Measurements from ENCODE around the gene GPR146. TPM values are rescaled to one million over a fixed set of nuclear protein-coding genes. Genes with fewer than 3 reads are reported as not detected.
"Not testable (repeated sequence)": the region's sequence is repeated elsewhere in the genome, so short reads cannot be mapped to it uniquely, and the experiment has no call there.

GPR146 gene
- total RNA-seq, result 0.82 TPM

GRCh38 chr7:1044189-1045068 lies at the start of gene GPR146:
GPR146 (plus strand) TSS chr7:1044546; CDS start chr7:1057516, 12,970 bp downstream.
- DNase-seq (ENCODE audit: low spot score in 2 of 2) (peak; percentile 100), FAIRE-seq (no peak)

DNA sequence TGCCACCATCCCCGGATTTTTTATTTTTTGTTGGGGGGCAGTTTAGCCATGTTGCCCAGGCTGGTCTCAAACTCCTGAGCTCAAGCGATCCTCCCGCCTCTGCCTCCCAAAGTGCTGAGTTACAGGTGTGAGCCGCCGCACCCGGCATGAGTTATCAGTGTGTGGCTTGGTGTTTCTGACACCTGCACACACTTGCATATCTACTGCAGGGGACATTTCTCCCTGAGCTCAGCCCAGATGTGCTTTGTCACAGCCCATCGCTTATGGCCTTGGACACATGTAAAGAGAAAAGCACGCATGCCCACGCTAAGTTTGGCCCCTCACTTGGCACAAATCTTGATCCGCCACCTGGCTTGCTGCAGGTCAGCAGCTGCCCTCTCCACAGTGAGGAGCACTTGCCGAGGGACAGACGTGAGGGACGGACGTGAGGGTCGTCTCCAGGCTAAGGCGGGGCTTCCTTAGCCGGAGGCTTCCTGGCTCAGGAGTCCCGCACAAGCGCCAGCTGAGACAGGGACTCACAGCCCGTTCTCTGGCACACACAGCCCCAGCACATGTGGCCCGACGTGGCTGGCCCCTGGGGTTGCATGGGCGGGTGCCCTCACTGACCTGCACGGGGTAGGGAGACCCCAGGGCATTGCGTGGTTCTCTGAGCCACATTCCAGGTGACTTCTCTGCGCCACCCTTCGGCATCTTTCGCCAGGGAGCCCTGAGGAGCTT lies 49.6 kb upstream of the GPR146 start:
- no peak for DNase-seq (ENCODE audit: low spot score in 2 of 2)
- FAIRE-seq, result no peak

DNA sequence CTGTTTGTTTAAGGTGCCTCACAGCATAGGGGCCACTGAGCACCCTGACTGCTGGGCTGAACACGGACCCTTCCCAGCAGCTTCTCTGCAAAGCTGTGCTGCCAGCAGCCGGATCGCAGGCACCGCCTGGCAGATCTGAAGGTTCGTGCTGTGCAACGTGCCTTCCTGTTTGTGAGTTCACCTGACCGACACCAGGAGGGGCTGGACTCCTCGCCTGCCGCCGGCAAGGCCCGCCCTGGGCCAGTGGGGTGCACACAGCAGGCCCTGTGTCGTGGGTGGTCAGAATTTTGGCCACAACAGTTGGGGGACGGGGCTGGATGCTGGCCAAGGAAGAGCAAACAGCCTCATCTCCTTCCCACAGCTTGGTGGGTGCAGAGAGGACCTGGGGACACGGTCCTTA lies 48.8 kb upstream of the GPR146 start:
- FAIRE-seq (no peak), DNase-seq (ENCODE audit: low spot score in 2 of 2) (no peak)

DNA sequence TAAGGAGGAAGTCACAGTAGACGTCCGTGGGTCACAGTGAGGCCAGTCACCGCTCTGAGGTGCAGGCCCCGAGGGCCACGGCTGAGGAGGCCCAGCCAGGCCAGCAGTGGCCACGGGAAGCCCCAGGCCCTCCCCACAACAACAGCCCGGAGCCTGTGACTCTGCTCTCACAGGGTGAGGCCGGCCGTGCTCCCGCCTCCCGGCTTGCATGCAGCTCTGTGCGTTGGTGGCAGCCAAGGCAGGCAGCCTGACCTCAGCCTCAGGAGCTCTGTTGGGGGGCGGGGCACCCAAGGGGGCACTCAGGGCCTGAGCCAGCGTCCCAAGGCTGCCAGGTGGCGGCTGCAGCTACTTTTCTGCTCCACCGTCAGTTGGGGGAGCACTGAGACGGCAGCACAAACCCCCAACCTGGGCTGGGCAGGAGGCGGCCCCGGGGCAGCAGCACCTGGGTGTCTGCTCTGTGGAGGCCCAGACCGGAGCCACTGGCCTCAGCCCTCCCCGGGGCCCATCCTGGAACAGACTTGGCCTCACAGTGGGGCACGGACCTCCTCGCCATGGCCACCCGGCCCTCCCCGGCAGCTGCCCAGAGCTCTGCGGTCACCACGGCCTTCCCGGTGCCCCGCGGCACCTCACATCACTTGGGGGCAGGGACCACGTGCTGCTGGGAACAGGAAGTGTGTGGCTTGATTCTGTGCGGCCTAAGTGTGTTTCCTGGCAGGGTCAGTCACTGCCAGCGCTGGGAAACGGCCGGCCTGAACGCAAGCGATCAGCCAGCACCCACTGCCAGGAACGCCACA lies 48.1 kb upstream of the GPR146 start:
- FAIRE-seq (no peak), DNase-seq (ENCODE audit: low spot score in 2 of 2) (no peak)

DNA sequence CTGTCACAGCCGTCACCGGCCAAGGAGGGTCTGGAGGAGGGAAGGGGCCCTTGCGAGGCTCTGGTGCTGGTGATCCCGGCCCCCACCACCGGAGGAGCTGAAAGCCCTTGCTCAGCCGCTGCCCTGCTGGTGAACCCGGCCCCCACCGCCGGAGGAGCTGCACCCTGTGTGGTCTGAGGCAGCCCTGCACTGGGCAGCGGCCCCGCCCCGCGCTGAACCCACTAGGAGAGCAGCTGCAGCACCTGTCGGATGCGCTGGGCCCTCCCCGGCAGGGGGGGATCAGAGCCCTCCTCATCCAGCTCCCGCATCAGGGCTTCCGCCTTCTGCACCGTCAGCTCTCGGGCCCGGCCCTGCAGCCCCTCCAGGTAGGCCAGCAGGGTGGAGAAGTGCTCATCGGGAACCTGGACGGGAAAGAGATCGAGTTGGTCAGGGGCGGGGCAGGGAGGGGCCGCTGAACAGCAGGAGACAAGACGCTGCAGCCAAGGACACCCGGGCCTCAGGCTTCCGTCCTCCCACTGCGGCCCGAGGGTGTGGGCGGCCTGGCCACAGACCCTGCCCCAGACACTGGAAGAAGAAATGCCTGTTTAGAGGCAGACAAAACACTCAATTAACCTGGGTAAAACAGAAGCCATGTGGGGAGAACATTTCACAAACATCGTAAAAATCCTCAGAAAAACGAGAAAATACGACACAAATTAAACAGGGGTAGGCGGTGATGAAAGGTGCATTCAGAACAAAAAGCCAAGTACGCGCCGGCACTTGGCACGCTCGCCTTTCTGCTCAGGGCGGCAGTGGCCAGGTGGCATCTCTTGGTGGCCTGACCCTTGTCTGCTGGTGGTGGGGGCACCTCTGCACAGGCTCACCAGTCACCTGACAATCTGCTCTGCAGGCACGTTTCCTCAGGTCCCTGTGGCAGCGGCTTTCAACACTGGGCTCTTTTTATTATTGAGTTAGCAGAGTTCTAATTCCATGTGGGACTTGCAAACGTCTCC lies 46.6 kb upstream of the GPR146 start:
- FAIRE-seq (no peak), DNase-seq (ENCODE audit: low spot score in 2 of 2) (no peak)

DNA sequence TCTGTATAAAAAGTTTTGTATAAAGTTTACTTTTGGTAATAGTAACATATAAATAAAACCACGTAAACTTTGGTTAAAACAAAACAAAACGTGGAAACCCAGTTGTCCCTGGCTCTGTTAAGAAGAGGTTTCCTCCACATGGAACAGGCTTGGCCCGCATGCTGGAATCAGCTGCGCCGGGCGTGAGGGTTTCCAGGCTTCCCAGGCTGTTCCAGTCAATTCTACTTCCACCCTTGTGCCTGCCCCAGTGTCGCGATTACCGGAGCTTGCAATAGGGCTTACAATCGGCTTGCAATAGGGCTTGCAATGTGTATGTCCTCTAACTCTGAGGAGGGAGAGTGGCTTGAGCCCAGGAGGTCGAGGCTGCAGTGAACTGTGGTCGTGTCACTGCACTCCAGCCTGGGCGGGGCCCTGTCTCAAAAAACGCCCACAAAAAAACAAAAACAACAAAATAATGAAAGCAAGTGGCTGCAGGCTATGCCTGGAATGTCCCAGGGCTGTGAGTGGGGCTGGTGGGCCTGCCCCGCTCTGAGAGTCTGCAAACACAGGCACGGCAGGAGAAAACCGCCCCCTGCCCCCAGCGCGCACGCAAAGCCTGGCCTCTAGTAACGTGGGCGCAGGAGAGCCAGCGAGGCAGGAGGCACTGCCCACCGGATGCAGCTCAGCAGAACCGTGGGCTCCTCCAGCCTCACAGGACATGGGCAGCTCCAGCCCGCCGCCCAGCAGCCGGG lies 45.0 kb upstream of the GPR146 start:
- DNase-seq (ENCODE audit: low spot score in 2 of 2), result no peak
- no peak for FAIRE-seq

DNA sequence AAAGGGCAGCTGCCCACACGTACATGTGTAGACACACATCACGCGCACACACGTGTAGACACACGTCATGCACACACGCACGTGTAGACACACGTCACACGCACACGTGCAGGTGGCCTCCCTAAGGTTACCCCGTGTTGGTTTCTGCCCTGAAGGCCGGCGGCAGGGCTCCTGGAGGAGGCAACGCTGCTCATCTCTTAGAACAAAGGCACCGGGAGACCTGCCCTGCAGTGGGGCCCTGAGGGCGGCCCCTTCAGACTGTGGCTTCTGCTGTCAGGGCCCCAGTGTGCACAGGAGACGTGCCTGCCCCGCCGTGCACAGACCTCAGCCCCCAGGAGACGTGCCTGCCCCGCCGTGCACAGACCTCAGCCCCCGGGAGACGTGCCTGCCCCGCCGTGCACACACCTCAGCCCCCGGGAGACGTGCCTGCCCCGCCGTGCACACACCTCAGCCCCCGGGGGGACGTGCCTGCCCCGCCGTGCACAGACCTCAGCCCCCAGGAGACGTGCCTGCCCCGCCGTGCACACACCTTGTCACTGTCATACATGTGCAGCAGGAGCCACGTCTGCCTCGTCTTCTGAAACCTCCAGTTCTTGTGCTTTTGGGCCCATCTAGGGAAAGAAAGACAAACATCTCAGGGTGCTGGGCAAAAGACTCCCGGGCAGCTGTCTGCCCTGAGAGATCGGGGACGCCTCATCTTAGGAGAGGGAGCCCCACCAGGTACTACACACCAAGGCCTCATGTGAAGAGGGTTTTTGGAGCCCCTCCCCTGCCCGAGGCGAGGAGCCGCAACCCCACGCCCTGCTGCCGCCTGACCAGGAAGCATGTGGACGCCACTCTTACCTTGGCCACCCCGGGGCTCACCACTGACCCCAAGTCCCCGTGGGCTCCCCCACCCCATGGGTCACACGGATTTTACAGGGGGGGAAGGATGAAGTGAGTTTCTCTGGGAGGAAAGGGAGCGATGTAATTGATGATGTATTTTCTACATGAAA lies 44.1 kb upstream of the GPR146 start:
- DNase-seq (ENCODE audit: low spot score in 2 of 2), result no peak
- no peak for FAIRE-seq

DNA sequence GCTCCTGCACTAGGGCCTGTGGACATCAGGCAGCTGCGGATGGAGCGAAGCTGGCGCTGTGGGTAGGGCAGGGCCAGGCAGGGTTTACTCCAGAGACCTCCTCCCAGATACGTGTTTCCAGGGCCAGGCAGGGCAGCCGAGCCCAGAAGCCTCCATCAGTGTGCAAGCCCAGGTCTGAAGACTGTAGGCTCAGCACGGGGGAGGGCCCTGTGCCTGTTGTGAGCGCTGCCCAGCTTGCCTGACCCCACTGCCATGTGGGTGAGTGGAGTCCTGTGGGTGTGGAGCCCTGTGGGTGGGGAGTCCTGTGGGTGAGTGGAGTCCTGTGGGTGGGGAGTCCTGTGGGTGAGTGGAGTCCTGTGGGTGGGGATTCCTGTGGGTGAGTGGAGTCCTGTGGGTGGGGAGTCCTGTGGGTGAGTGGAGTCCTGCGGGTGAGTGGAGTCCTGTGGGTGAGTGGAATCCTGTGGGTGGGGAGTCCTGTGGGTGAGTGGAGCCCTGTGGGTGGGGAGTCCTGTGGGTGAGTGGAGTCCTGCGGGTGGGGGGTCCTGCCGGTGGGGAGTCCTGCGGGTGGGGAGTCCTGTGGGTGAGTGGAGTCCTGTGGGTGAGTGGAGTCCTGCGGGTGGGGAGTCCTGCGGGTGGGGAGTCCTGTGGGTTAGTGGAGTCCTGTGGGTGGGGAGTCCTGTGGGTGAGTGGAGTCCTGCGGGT lies 43.1 kb upstream of the GPR146 start:
- not testable (repeated sequence) for FAIRE-seq; DNase-seq (ENCODE audit: low spot score in 2 of 2)

GRCh38 chr7:1002026-1002425 lies 42.3 kb upstream of the GPR146 start:
- not testable (repeated sequence) for FAIRE-seq; DNase-seq (ENCODE audit: low spot score in 2 of 2)

DNA sequence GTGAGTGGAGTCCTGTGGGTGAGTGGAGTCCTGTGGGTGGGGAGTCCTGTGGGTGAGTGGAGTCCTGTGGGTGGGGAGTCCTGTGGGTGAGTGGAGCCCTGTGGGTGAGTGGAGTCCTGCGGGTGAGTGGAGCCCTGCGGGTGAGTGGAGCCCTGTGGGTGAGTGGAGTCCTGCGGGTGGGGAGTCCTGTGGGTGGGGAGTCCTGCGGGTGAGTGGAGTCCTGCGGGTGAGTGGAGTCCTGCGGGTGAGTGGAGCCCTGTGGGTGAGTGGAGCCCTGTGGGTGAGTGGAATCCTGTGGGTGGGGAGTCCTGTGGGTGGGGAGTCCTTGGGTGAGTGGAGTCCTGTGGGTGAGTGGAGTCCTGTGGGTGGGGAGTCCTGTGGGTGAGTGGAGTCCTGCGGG lies 41.9 kb upstream of the GPR146 start:
- not testable (repeated sequence) for DNase-seq (ENCODE audit: low spot score in 2 of 2); FAIRE-seq

DNA sequence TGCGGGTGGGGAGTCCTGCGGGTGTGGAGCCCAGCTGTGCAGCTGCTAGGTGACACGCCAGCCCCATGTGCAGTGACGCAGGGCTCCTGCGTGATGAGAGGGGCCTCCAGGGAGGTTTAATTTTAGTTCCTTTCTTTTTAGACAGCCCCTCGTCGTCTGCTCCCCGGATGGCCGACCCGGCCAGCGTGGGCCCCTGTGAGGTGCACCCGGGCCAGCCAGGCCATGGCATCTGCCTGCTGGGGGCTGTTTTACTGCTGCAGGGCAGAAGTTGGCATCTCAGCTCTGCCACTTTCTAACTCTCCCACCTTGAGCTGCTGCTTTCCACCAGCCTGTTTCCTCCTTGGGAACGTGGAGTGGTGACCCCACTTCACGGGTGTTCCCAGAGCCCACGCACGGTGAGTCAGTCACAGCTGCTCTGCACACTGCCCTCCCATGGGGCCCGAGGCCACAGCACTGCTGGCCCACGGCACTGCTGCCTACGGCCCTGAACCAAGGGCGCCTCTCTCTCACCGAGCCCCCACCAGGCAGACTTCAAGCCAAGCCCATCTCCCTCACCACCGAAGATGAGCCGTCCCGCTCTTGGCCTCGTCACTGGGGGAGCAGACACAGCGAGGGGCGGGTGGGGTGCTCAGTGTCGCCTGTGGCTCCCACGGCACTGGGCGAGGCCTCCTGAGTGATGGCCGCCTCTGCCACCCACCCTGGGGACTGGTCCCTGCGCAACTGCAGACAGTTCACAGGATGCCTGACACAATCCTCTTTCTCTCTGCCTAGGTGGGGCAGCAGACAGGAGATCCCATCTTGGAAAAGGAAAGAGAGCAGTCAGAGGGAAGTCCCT lies 40.1 kb upstream of the GPR146 start:
- no peak for FAIRE-seq
- DNase-seq (ENCODE audit: low spot score in 2 of 2), result no peak

DNA sequence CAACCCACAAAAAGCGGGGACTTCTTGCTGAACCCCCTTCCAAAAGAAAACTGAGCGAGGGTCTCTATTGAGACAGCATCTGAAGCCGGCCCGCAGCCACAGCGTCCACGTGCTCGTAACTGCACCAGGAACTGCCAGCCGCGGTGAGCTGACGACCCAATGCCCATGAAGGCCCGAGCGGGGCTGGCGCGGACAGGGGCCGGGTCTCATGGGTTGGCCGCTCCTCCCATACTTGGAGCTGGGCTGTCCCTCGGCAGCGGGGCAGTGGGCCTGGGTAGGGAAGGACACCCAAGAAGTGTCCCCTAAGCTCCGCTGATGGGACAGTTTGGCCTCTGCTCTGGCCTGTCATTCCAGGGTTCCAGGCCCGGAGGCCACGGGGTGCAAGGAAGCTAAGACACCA lies 39.0 kb upstream of the GPR146 start:
- FAIRE-seq, result no peak
- DNase-seq (ENCODE audit: low spot score in 2 of 2), result no peak

DNA sequence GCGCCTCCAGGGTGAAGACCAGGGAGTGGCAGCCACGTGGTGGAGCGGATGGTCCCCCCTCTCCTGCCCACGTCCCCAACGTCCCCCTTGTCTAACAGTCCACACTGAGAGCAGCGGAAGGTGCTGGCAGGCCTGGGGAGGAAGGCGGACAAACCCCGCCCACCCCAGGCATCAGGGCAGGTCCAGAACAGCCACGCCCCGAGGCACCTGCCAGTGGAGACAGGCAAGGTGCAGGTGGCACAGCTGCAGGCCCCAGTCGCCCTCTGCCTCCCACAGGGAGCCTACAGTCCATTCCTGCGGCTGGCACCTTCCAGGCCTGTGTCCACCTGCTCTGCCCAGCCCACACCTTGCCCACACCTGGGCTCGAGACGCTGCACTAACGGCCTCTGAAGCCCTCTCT lies 36.4 kb upstream of the GPR146 start:
- no peak for DNase-seq (ENCODE audit: low spot score in 2 of 2)
- FAIRE-seq, result no peak

DNA sequence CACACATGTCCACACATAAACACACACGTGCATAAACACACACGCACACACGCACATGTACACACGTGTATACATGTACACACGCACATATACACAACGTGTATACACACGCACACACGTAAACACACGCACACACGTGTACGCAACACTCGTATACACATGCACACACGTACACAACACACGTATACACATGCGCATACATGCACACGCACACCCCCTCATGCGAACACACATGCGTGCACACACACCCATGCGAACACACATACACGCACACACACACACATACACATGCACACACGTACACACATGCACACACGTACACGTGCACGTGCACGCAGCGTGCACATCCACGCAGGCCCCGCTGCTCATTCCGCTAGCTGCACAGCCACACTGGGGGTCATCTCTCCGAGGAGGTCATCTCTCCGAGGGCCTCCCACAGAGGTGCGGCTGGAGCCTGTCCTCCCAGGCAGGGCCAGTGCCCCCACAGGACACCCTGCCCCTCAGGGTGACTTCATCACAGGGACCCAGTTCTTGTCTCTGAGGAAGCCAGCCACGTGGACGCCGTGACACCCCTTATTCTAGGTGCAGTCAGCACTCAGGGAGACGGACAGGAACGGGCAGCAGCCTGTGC lies 35.5 kb upstream of the GPR146 start:
- no peak for FAIRE-seq
- no peak for DNase-seq (ENCODE audit: low spot score in 2 of 2)

- no peak for FAIRE-seq
- DNase-seq (ENCODE audit: low spot score in 2 of 2), result no peak
These were observed 34.6 kb upstream of the GPR146 start for GRCh38 chr7:1009747-1010146.

GRCh38 chr7:1010226-1010625 lies 34.1 kb upstream of the GPR146 start:
- no peak for DNase-seq (ENCODE audit: low spot score in 2 of 2)
- no peak for FAIRE-seq

Data from frontal cortex (tissue), 4 donors.